Measurements from ENCODE around the gene TEX264. TPM values are rescaled to one million over a fixed set of nuclear protein-coding genes. Genes with fewer than 3 reads are reported as not detected.
A peak's percentile ranks its signal among the peaks of the same experiment; 100 is the strongest.
"Not testable (repeated sequence)": the region's sequence is repeated elsewhere in the genome, so short reads cannot be mapped to it uniquely, and the experiment has no call there.

Gene TEX264
- 43.1 TPM in 2 replicates for total RNA-seq

GRCh38 chr3:51670823-51671733, at the start of gene TEX264:
TSS of gene TEX264 (plus strand) at chr3:51671252. CDS start at chr3:51674305, 3,053 bp downstream.
- H3K36me3 Mint-ChIP-seq (ENCODE audit: low read depth) = peaks cover 23% of the 10 kb centered on the region
- peak; percentile 93 for DNase-seq (ENCODE audit: low spot score)
- intact Hi-C loops (cut with micrococcal nuclease) = loop anchor here (1.0 to 10.0 kb wide), 5 partner anchors 11 to 1316 kb away; partner anchors contain the start of genes CYB561D2, NPRL2, RBM15B and RRP9
- H3K4me3 Mint-ChIP-seq (ENCODE audit: low read depth) = peak within 1 kb of the TSS; percentile 86
- peak within 1 kb of the TSS; percentile 79 for H3K27ac Mint-ChIP-seq
- H3K4me1 Mint-ChIP-seq (ENCODE audit: low read depth) = peaks cover 60% of the 10 kb centered on the region
- H3K9me3 Mint-ChIP-seq = no peaks in the 10 kb centered on the region
- no peaks in the 10 kb centered on the region for H3K27me3 Mint-ChIP-seq (ENCODE audit: low read depth)

GRCh38 chr3:51622413-51622812, 48.6 kb upstream of the TEX264 start:
- intact Hi-C loops (cut with micrococcal nuclease) = no loop called here
- Mint-ChIP-seq H3K36me3 (ENCODE audit: low read depth) (peaks cover under 1% of the 10 kb centered on the region), H3K27ac (no peak overlapping the region), H3K9me3 (no peaks in the 10 kb centered on the region), H3K4me3 (ENCODE audit: low read depth) (no peak overlapping the region), H3K27me3 (ENCODE audit: low read depth) (no peaks in the 10 kb centered on the region), H3K4me1 (ENCODE audit: low read depth) (peaks cover 5% of the 10 kb centered on the region)
- DNase-seq (ENCODE audit: low spot score) = no peak

GRCh38 chr3:51622868-51623267, 48.2 kb upstream of the TEX264 start:
- Mint-ChIP-seq H3K36me3 (ENCODE audit: low read depth) (peaks cover 5% of the 10 kb centered on the region), H3K4me3 (ENCODE audit: low read depth) (no peak overlapping the region), H3K27ac (no peak overlapping the region), H3K27me3 (ENCODE audit: low read depth) (no peaks in the 10 kb centered on the region), H3K4me1 (ENCODE audit: low read depth) (peaks cover 5% of the 10 kb centered on the region), H3K9me3 (no peaks in the 10 kb centered on the region)
- intact Hi-C loops (cut with micrococcal nuclease) = no loop called here
- no peak for DNase-seq (ENCODE audit: low spot score)

- intact Hi-C loops (cut with micrococcal nuclease) = no loop called here
- Mint-ChIP-seq H3K27ac (no peak overlapping the region), H3K4me3 (ENCODE audit: low read depth) (no peak overlapping the region), H3K4me1 (ENCODE audit: low read depth) (no peaks in the 10 kb centered on the region), H3K27me3 (ENCODE audit: low read depth) (no peaks in the 10 kb centered on the region), H3K36me3 (ENCODE audit: low read depth) (peaks cover 53% of the 10 kb centered on the region), H3K9me3 (no peaks in the 10 kb centered on the region)
- no peak for DNase-seq (ENCODE audit: low spot score)
Measured at GRCh38 chr3:51630513-51630912, 40.5 kb upstream of the TEX264 start.

GRCh38 chr3:51637144-51637940, 33.7 kb upstream of the TEX264 start:
- H3K4me1 Mint-ChIP-seq (ENCODE audit: low read depth) = no peaks in the 10 kb centered on the region
- no peaks in the 10 kb centered on the region for H3K9me3 Mint-ChIP-seq
- H3K27ac Mint-ChIP-seq = no peak overlapping the region
- H3K4me3 Mint-ChIP-seq (ENCODE audit: low read depth) = no peak overlapping the region
- no peaks in the 10 kb centered on the region for H3K27me3 Mint-ChIP-seq (ENCODE audit: low read depth)
- DNase-seq (ENCODE audit: low spot score) = no peak
- peaks cover 70% of the 10 kb centered on the region for H3K36me3 Mint-ChIP-seq (ENCODE audit: low read depth)
- intact Hi-C loops (cut with micrococcal nuclease) = no loop called here

GRCh38 chr3:51637941-51638471, 33.0 kb upstream of the TEX264 start:
- H3K27me3 Mint-ChIP-seq (ENCODE audit: low read depth) = no peaks in the 10 kb centered on the region
- peak; percentile 10 for DNase-seq (ENCODE audit: low spot score)
- no peak overlapping the region for H3K27ac Mint-ChIP-seq
- intact Hi-C loops (cut with micrococcal nuclease) = loop anchor here (1.0 kb wide), 1 partner anchor 136 kb away; no protein-coding TSS in a partner anchor
- H3K36me3 Mint-ChIP-seq (ENCODE audit: low read depth) = peaks cover 71% of the 10 kb centered on the region
- no peaks in the 10 kb centered on the region for H3K9me3 Mint-ChIP-seq
- no peaks in the 10 kb centered on the region for H3K4me1 Mint-ChIP-seq (ENCODE audit: low read depth)
- no peak overlapping the region for H3K4me3 Mint-ChIP-seq (ENCODE audit: low read depth)

GRCh38 chr3:51642462-51642861, 28.6 kb upstream of the TEX264 start:
- Mint-ChIP-seq H3K36me3 (ENCODE audit: low read depth) (peaks cover 80% of the 10 kb centered on the region), H3K27me3 (ENCODE audit: low read depth) (no peaks in the 10 kb centered on the region), H3K4me1 (ENCODE audit: low read depth) (no peaks in the 10 kb centered on the region), H3K4me3 (ENCODE audit: low read depth) (no peak overlapping the region), H3K27ac (no peak overlapping the region), H3K9me3 (no peaks in the 10 kb centered on the region)
- intact Hi-C loops (cut with micrococcal nuclease) = loop anchor here (1.0 kb wide), 1 partner anchor 40 kb away; no protein-coding TSS in a partner anchor
- no peak for DNase-seq (ENCODE audit: low spot score)

- H3K9me3 Mint-ChIP-seq = no peaks in the 10 kb centered on the region
- no peak for DNase-seq (ENCODE audit: low spot score)
- H3K4me1 Mint-ChIP-seq (ENCODE audit: low read depth) = no peaks in the 10 kb centered on the region
- peaks cover 89% of the 10 kb centered on the region for H3K36me3 Mint-ChIP-seq (ENCODE audit: low read depth)
- H3K4me3 Mint-ChIP-seq (ENCODE audit: low read depth) = no peak overlapping the region
- no peak overlapping the region for H3K27ac Mint-ChIP-seq
- intact Hi-C loops (cut with micrococcal nuclease) = no loop called here
- no peaks in the 10 kb centered on the region for H3K27me3 Mint-ChIP-seq (ENCODE audit: low read depth)
Measured at GRCh38 chr3:51646091-51646490, 25.0 kb upstream of the TEX264 start.

GRCh38 chr3:51652103-51652502, 18.9 kb upstream of the TEX264 start:
- peaks cover 70% of the 10 kb centered on the region for H3K36me3 Mint-ChIP-seq (ENCODE audit: low read depth)
- H3K4me3 Mint-ChIP-seq (ENCODE audit: low read depth); H3K4me1 Mint-ChIP-seq (ENCODE audit: low read depth); DNase-seq (ENCODE audit: low spot score); H3K27ac Mint-ChIP-seq; intact Hi-C loops (cut with micrococcal nuclease); H3K27me3 Mint-ChIP-seq (ENCODE audit: low read depth); H3K9me3 Mint-ChIP-seq: not testable (repeated sequence)

GRCh38 chr3:51653409-51653808, 17.6 kb upstream of the TEX264 start:
- DNase-seq (ENCODE audit: low spot score); H3K9me3 Mint-ChIP-seq; H3K4me3 Mint-ChIP-seq (ENCODE audit: low read depth); H3K4me1 Mint-ChIP-seq (ENCODE audit: low read depth); intact Hi-C loops (cut with micrococcal nuclease); H3K27me3 Mint-ChIP-seq (ENCODE audit: low read depth); H3K27ac Mint-ChIP-seq: not testable (repeated sequence)
- H3K36me3 Mint-ChIP-seq (ENCODE audit: low read depth) = peaks cover 68% of the 10 kb centered on the region

- Mint-ChIP-seq H3K27ac (no peak overlapping the region), H3K36me3 (ENCODE audit: low read depth) (peaks cover 59% of the 10 kb centered on the region), H3K9me3 (peaks cover 2% of the 10 kb centered on the region), H3K4me1 (ENCODE audit: low read depth) (no peaks in the 10 kb centered on the region), H3K4me3 (ENCODE audit: low read depth) (no peak overlapping the region), H3K27me3 (ENCODE audit: low read depth) (no peaks in the 10 kb centered on the region)
- DNase-seq (ENCODE audit: low spot score) = no peak
- intact Hi-C loops (cut with micrococcal nuclease) = no loop called here
Measured at GRCh38 chr3:51657234-51657633, 13.8 kb upstream of the TEX264 start.

- Mint-ChIP-seq H3K9me3 (no peaks in the 10 kb centered on the region), H3K27me3 (ENCODE audit: low read depth) (no peaks in the 10 kb centered on the region), H3K4me1 (ENCODE audit: low read depth) (no peaks in the 10 kb centered on the region), H3K27ac (no peak overlapping the region), H3K4me3 (ENCODE audit: low read depth) (no peak overlapping the region), H3K36me3 (ENCODE audit: low read depth) (peaks cover 63% of the 10 kb centered on the region)
- intact Hi-C loops (cut with micrococcal nuclease) = no loop called here
- DNase-seq (ENCODE audit: low spot score) = no peak
Measured at GRCh38 chr3:51659942-51660341, 11.1 kb upstream of the TEX264 start.
